Spleen (tissue), 7 donors: ENCODE data around the gene RAB5B.

Experiments
- POLR2AphosphoS5 ChIP-seq, 3 donors: sonication (generic); formaldehyde crosslinking; IDR thresholded peaks; one replicate each; pipeline ENCODE4 v1.5.1; 2017; ENCODE audit warnings: antibody characterized with exemption in 3 of 3
- TF ChIP-seq, protein P1 (sequence below), 11 experiments: fragments of 200-600 bp in 7 of 11; fragments of 450-650 bp in 4 of 11; sonication (generic) in 4 of 11; IDR thresholded peaks in 8 of 11; conservative IDR thresholded peaks in 3 of 11; 1 replicate in 7 of 11; 2 replicates in 4 of 11; pipeline versions ENCODE4 v1.4.0 to v1.8.0; 2016 to 2021; ENCODE audit warnings: antibody characterized with exemption in 11 of 11, inconsistent platforms in 4 of 11, mild to moderate bottlenecking in 1 of 11
- donor health status: DM: no; HTN: no; CAD: no; lungs with moderate emphysema.
- donor health status: DM: no; HTN: no; CAD: no.
- donor health status: DM: no; HTN: no; CAD: no.

DNA sequence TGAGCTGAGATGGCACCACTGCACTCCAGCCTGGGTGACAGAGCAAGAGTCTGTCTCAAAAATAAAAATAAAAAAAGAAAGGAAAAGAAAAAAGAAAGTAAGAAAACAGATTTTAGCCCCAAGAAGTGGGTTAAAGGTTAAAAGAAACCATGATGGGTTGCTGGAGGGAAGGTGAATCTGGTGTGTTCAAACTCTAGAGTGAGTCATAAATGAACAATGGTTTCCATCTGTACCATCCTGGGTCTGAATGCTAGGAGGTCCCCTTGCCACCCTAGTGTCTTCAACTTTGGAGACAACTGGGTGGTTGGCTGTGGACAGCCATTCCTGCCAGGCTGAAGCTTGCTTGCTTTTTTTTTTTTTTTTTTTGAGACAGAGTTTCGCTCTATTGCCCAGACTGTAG is 66.3 kb downstream of the RAB5B start:
- TF ChIP-seq POLR2AphosphoS5 (IDR thresholded peaks at IDR 0.05) = no peak
- TF ChIP-seq, protein P1, sequence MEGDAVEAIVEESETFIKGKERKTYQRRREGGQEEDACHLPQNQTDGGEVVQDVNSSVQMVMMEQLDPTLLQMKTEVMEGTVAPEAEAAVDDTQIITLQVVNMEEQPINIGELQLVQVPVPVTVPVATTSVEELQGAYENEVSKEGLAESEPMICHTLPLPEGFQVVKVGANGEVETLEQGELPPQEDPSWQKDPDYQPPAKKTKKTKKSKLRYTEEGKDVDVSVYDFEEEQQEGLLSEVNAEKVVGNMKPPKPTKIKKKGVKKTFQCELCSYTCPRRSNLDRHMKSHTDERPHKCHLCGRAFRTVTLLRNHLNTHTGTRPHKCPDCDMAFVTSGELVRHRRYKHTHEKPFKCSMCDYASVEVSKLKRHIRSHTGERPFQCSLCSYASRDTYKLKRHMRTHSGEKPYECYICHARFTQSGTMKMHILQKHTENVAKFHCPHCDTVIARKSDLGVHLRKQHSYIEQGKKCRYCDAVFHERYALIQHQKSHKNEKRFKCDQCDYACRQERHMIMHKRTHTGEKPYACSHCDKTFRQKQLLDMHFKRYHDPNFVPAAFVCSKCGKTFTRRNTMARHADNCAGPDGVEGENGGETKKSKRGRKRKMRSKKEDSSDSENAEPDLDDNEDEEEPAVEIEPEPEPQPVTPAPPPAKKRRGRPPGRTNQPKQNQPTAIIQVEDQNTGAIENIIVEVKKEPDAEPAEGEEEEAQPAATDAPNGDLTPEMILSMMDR (IDR thresholded peaks at IDR 0.05 in 8 of 11, conservative IDR thresholded peaks at IDR 0.05 in 3 of 11) = no peak
